ENCODE measurements around the gene MYCBPAP. TPM values are rescaled to one million over a fixed set of nuclear protein-coding genes. Genes with fewer than 3 reads are reported as not detected.

The MYCBPAP gene
- total and polyA plus RNA-seq, 2 experiments from 2014 or later: 0.32 to 1.4 TPM

DNA sequence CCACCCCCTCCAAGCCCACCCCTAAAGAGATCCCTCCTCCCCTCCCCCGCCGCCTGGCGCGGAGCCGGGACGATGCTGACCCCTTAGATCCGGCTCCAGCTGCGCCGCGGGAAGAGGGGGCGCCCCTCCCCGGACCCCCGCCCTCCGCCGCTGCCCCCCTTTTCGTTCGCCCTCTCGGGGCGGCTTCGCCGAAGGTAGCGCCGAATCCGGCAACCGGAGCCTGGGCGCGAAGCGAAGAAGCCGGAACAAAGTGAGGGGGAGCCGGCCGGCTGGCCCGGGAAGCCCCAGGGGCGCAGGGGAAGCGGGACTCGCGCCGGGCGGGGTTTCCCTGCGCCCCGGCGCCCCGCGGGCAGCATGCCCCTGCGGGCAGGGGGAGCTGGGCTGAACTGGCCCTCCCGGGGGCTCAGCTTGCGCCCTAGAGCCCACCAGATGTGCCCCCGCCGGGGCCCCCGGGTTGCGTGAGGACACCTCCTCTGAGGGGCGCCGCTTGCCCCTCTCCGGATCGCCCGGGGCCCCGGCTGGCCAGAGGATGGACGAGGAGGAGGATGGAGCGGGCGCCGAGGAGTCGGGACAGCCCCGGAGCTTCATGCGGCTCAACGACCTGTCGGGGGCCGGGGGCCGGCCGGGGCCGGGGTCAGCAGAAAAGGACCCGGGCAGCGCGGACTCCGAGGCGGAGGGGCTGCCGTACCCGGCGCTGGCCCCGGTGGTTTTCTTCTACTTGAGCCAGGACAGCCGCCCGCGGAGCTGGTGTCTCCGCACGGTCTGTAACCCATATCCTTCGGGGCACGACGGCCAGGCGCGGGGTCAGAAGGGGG, 52.9 kb downstream of the MYCBPAP start:
- Histone ChIP-seq H3K9me2 (ENCODE audit: insufficient read depth) (no peaks in the 10 kb centered on the region), H2AFZ (no peak overlapping the region), H3K4me2 (ENCODE audit: unreplicated experiment) (peak overlapping the region; percentile 77), H3K79me2 (ENCODE audit: insufficient read depth) (no peaks in the 10 kb centered on the region), H3F3A (ENCODE audit: insufficient read depth) (peaks cover 10% of the 10 kb centered on the region), H3K4me1 (ENCODE audit: insufficient read depth) (peaks cover 13% of the 10 kb centered on the region), H4K20me1 (ENCODE audit: insufficient read depth) (no peaks in the 10 kb centered on the region), H3K4me3 (peak overlapping the region; percentile 74), H3K27ac (no peak overlapping the region), H3K9ac (no peak overlapping the region), H3K27me3 (replicated peaks; ENCODE audit: insufficient read depth) (peaks cover 6% of the 10 kb centered on the region), H3K36me3 (ENCODE audit: low read depth) (no peaks in the 10 kb centered on the region), H3K9me3 (ENCODE audit: low read depth) (no peaks in the 10 kb centered on the region)
- in situ Hi-C loops (cut with MboI): no loop called here
- peak; percentile 50 for DNase-seq
- WGBS, 2 experiments (ENCODE audit: low coverage in 1 of 2, low lambda C conversion rate in 2 of 2, missing lambda C conversion rate in 2 of 2): 0 to 1% methylated on average over 39 to 69 of the region's 88 CpGs
- peak; percentile 96 for TF ChIP-seq EZH2 (IDR thresholded peaks at IDR 0.05; ENCODE audit: insufficient read depth, poor library complexity, severe bottlenecking)
- peak; percentile 81 for TF ChIP-seq EZH2phosphoT487 (IDR thresholded peaks at IDR 0.05; ENCODE audit: insufficient read depth, low read depth)

DNA sequence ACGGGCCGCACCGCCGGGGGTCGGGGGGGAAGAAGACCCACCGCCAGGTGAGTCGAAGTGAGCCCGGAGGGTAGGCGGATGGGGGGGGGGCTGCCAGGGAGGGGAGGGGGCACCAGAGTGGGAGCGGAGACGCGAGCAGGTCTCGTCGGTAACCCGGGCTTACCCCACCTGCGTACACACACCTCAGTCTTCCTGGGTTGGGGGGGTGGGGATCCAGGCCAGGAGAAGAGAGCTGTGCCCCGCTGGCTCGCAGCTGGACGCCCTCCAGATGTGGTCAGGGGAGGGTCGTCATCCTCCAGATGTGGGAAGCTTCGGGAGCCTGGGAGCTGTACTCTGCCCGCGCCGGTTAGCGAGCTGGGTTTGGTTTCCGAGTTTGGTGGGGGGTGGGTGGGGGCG, 53.5 kb downstream of the MYCBPAP start:
- H3K4me3 ChIP-seq: no peak overlapping the region
- no peak overlapping the region for H2AFZ ChIP-seq
- no peaks in the 10 kb centered on the region for H3K9me2 ChIP-seq (ENCODE audit: insufficient read depth)
- no peak for TF ChIP-seq EZH2 (IDR thresholded peaks at IDR 0.05; ENCODE audit: insufficient read depth, poor library complexity, severe bottlenecking)
- no peak for TF ChIP-seq EZH2phosphoT487 (IDR thresholded peaks at IDR 0.05; ENCODE audit: insufficient read depth, low read depth)
- no peak overlapping the region for H3K9ac ChIP-seq
- no peaks in the 10 kb centered on the region for H3K79me2 ChIP-seq (ENCODE audit: insufficient read depth)
- no peaks in the 10 kb centered on the region for H4K20me1 ChIP-seq (ENCODE audit: insufficient read depth)
- peaks cover 13% of the 10 kb centered on the region for H3K4me1 ChIP-seq (ENCODE audit: insufficient read depth)
- peaks cover 6% of the 10 kb centered on the region for H3K27me3 ChIP-seq (replicated peaks; ENCODE audit: insufficient read depth)
- no peak for DNase-seq
- 0 to 2% methylated on average over 1 to 27 of the region's 27 CpGs for WGBS, 2 experiments (ENCODE audit: low coverage in 1 of 2, low lambda C conversion rate in 2 of 2, missing lambda C conversion rate in 2 of 2)
- H3K27ac ChIP-seq: no peak overlapping the region
- H3K36me3 ChIP-seq (ENCODE audit: low read depth): no peaks in the 10 kb centered on the region
- no peaks in the 10 kb centered on the region for H3K9me3 ChIP-seq (ENCODE audit: low read depth)
- no peak overlapping the region for H3K4me2 ChIP-seq (ENCODE audit: unreplicated experiment)
- peaks cover 10% of the 10 kb centered on the region for H3F3A ChIP-seq (ENCODE audit: insufficient read depth)
- in situ Hi-C loops (cut with MboI): no loop called here

DNA sequence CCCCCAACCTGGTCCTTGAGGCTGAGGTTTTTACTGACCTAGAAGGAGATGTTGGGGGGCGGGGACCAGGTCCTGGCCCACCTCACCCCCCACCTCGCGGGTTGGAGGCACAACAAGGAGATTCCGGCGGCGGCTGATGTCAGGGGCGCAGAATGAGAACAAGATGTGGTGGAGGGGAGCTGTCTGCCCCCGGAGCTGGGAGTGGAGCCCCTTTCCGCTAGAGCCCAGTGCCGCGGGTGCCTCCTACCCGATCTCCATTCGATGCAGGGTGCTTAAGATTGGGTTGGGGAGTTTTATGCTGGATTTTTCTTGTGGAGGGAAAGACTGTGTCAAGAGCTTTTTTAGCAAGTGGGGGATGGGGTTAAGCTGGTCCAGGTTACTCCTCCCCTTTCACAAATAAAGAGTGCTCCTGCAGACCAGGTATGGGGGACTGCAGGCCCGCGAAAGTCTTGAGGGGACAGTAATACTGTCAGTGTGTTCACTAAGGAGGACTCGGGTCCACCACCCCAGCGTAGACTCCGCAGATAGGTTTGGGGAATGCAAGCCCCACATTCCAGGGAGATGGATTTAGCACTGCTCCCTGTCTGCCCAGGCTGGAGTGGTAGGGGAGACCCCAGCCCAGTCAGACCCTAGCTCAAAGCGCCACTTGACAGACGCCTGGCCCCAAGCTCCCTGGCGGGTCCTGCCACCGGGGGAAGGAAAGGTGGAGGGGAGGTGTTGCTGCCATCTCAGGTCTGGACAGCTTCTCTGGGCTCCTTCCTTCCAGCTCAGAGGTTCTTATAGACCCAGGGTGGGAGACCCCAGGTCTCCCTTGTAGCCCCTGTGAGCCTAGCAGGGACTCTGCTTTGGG, 54.2 kb downstream of the MYCBPAP start:
- Histone ChIP-seq H3K4me1 (ENCODE audit: insufficient read depth) (peaks cover 13% of the 10 kb centered on the region), H3K9ac (no peak overlapping the region), H3K79me2 (ENCODE audit: insufficient read depth) (no peaks in the 10 kb centered on the region), H3K27me3 (replicated peaks; ENCODE audit: insufficient read depth) (peaks cover 6% of the 10 kb centered on the region), H3K9me3 (ENCODE audit: low read depth) (no peaks in the 10 kb centered on the region), H3K9me2 (ENCODE audit: insufficient read depth) (no peaks in the 10 kb centered on the region), H3K4me2 (ENCODE audit: unreplicated experiment) (no peak overlapping the region), H3K4me3 (no peak overlapping the region), H3K27ac (no peak overlapping the region), H3K36me3 (ENCODE audit: low read depth) (no peaks in the 10 kb centered on the region), H2AFZ (no peak overlapping the region), H4K20me1 (ENCODE audit: insufficient read depth) (no peaks in the 10 kb centered on the region), H3F3A (ENCODE audit: insufficient read depth) (peaks cover 10% of the 10 kb centered on the region)
- in situ Hi-C loops (cut with MboI): no loop called here
- TF ChIP-seq EZH2 (IDR thresholded peaks at IDR 0.05; ENCODE audit: insufficient read depth, poor library complexity, severe bottlenecking) (peak; percentile 97), EZH2phosphoT487 (IDR thresholded peaks at IDR 0.05; ENCODE audit: insufficient read depth, low read depth) (peak; percentile 73; the same call in 1 of the 2 replicates)
- WGBS, 2 experiments (ENCODE audit: low coverage in 1 of 2, low lambda C conversion rate in 2 of 2, missing lambda C conversion rate in 2 of 2): 28 to 30% methylated on average over 22 of the region's 22 CpGs
- DNase-seq: peak; percentile 37

DNA sequence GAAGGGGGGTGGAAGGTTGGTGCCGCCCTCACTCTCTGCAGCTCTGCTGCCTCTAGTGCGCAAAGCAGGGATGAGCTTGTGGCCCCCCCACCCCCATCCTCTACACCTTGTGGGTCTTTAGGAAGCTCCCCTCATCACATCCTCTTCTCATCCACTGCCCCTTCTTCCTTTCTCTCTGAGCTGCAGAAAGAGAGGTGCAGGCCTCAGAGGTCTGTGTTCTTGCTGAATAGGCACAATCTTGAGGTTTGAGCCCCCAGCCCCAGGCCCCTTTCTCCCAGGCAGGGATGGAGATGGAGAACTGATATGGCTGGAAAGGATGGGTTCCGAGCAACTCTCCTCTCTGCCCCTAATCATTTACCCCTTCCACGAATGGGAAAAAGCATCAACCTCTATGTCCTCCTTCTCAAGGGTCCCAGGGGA, 54.9 kb downstream of the MYCBPAP start:
- H3K4me2 ChIP-seq (ENCODE audit: unreplicated experiment): no peak overlapping the region
- in situ Hi-C loops (cut with MboI): no loop called here
- H2AFZ ChIP-seq: no peak overlapping the region
- H3K4me3 ChIP-seq: no peak overlapping the region
- 74 to 83% methylated on average over 4 of the region's 4 CpGs for WGBS, 2 experiments (ENCODE audit: low coverage in 1 of 2, low lambda C conversion rate in 2 of 2, missing lambda C conversion rate in 2 of 2)
- H3K27me3 ChIP-seq (replicated peaks; ENCODE audit: insufficient read depth): peaks cover 6% of the 10 kb centered on the region
- H3F3A ChIP-seq (ENCODE audit: insufficient read depth): peaks cover 7% of the 10 kb centered on the region
- no peak for TF ChIP-seq EZH2 (IDR thresholded peaks at IDR 0.05; ENCODE audit: insufficient read depth, poor library complexity, severe bottlenecking)
- TF ChIP-seq EZH2phosphoT487 (IDR thresholded peaks at IDR 0.05; ENCODE audit: insufficient read depth, low read depth): no peak
- no peaks in the 10 kb centered on the region for H3K36me3 ChIP-seq (ENCODE audit: low read depth)
- H3K27ac ChIP-seq: no peak overlapping the region
- H3K79me2 ChIP-seq (ENCODE audit: insufficient read depth): no peaks in the 10 kb centered on the region
- no peak overlapping the region for H3K9ac ChIP-seq
- H3K4me1 ChIP-seq (ENCODE audit: insufficient read depth): peaks cover 13% of the 10 kb centered on the region
- no peaks in the 10 kb centered on the region for H4K20me1 ChIP-seq (ENCODE audit: insufficient read depth)
- H3K9me3 ChIP-seq (ENCODE audit: low read depth): no peaks in the 10 kb centered on the region
- DNase-seq: no peak
- H3K9me2 ChIP-seq (ENCODE audit: insufficient read depth): no peaks in the 10 kb centered on the region
